ENCODE results near the gene GPR152.
"Not testable (repeated sequence)": the region's sequence is repeated elsewhere in the genome, so short reads cannot be mapped to it uniquely, and the experiment has no call there.

GPR152 gene

DNA sequence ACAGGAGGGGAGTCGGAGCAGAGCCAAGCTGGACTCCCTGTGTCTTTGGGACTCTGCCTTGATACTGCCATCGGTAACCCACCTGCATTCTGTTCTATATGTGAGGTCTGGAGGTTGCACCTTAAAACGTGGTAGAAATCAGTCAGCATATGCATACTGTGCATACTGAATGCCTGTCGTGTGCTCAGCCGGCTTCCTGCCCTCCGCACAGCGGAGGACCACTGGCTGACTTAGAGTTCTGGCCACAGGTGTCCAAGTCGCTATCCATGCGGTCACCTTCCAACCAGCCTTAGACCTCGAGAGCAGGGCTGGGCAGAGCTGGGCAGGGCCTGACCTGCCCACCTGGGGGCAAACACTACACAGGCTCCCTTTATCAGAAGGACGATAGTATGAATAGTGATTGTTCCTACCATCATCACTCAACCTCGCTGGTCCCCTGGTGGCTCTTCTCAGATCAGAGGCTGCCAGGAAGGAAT lies 44.8 kb downstream of the GPR152 start:
- DNase-seq = no peak

DNA sequence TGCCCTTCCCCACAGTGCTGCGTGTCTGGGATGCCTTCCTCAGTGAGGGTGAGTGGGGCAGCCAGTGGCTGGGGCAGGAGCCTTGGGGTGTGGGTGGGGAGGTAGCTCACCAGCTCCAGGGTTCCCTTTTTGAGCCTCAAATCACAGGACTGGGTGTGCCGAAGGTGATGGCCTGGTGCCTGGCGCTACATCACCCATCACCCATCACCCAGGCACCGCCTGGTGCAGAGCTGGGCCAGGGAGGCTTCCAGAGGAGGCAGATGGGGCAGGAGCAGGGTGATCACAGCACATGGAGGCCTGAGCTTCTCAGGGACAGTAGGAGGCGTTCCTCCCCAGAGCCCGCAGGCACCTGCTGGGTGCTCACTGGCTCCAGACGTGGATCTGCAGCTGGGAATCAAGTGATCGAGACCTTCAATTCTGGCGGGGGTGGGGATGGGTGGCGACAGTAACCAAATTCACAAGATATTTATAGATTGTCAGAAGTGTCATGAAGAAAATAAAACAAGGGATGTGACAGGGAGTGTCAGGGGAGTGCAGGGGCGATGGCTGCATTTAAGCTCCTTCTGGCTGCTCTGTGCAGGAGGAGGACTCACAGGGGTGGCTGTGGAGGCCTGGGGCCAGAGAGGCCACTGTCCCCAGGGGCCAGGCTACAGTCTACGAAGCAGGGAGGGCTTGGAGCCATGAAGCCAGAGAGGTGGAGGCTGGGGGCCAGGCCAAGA lies 45.4 kb downstream of the GPR152 start:
- peak; percentile 32 for DNase-seq

DNA sequence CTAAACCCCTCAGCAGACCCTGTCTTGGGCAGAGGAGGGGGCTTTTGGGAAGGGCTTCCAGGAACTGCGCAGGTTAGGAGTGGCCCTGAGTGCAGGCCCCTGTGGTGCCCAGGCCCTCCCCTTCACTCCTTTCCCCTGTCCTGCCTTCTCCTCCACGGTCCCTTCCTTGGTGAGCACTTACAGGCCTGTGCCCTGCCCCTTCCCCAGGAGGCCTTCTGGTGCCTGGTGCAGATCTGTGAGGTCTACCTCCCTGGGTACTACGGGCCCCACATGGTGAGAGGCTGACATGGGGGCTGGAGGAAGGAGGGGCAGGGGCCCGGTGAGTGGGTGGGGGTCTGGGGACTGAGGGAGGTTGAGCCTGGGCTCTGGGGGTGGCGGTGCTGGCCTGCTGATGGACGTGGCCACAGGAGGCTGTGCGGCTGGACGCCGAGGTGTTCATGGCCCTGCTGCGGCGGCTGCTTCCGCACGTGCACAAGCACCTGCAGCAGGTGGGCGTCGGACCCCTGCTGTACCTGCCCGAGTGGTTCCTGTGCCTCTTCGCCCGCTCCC lies 46.0 kb downstream of the GPR152 start:
- no peak for DNase-seq

DNA sequence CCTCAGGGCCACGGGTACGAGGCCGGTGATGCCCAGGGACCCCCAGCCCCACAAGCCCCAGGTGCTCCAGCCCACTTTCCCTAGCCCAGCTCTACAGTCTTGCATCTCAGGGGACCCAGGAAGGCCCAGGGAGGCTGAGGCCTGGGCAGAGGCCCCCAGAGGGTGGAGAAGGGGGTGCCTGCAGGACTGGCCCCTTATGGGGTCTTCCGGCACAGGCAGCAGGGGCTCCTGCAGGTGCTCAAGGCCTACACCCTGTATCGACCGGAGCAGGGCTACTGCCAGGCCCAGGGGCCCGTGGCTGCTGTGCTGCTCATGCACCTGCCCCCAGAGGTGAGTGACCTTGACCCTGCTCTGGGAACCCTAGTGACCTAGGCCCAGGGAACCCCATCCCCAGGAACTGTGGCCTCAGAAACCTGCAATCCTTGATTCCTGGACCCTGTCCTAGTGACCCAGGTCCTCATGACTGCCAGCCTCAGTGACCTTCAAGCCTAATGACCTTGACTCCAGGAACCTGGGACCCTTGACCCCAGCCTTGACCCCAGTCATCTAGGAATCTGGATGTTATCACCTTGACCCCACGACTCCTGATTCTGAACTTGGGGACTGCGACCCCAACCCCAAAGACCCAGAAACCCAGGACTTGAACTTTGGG lies 46.7 kb downstream of the GPR152 start:
- DNase-seq = no peak

DNA sequence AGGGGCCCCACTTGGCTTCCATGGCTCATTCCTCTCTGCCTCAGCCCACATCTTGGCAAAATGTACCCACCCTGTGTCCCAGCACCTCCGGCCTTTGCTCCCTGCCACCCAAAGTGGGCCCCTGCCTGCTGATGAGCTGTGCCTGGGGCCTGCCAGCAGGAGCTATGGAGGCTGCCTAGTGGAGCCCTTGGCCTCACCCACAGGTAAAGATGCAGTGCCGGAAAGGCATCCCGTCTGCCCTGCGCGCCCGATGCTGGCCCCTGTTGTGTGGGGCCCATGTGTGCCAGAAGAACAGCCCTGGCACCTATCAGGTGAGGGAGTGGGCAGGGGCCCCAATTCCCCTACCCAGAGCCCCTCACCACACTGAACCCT lies 47.3 kb downstream of the GPR152 start:
- no peak for DNase-seq

DNA sequence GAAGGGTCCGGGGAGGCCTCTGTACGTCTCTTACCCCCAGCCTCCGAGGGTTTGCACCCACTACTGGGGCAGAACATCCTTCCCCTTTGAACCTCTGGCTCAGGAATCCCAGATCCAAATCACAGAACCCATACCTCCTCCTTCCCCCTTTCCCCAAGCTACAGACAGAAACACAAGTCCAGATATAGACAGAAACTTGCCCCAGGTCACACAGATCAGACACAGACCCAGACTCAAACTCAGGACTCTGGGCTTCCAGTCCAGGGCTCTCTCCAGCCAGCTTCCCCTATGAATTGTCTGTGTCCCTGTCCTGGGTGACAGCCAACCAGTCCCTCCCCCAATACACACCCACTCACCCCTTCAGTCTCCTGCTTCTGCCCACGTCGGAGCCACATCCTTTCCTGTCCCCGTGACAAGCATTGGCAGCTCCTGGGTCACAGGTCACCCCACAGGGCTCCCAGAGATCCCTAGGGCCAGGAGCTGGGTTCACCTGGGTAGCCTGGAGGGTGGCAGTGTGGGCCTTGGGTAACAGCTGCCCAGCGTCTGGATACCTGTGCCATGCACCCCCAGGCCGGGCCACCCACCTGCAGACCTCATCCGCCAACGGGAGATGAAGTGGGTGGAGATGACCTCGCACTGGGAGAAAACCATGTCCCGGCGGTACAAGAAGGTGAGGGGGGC lies 47.9 kb downstream of the GPR152 start:
- no peak for DNase-seq

DNA sequence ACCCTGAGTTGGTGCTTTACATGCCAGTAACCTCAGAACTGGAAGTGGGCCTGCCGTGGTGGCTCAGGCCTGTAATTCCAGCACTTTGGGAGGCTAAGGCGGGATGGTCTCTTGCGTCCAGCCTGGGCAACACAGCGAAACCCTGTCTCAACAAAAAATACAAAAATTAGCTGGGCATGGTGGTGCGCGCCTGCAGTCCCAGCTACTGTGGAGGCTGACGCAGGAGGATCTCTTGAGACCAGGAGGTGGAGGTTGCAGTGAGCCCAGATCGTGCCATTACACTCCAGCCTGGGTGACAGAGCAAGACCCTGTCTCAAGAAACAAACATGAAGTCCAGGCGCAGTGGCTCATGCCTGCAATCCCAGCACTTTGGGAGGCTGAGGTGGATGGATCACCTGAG lies 49.4 kb downstream of the GPR152 start:
- DNase-seq = not testable (repeated sequence)

DNA sequence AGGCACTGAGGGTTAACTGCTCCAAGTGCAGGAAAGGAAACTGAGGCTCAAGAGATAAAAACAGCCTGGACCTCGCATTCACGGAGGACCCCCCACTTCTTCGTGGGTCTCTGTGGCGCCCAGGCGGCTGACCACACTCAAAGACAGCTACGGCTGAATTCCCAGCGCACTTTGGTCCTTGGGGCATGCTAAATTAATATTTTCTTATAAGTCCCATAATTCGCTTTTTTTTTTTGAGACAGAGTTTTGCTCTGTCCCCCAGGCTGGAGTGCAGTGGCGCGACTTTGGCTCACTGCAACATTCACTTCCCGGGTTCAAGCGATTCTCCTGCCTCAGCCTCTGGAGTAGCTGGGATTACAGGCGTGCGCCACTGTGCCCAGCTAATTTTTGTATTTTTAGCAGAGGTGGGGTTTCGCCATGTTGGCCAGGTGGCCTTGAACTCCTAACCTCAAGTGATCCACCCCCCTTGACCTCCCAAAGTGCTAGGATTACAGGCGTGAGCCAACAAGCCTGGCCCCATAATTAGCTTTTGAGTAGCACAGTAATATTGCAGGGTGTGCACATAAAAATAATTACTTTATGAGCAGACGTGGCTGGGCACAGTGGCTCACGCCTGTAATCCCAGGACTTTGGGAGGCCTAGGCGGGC lies 50.2 kb downstream of the GPR152 start:
- not testable (repeated sequence) for DNase-seq

DNA sequence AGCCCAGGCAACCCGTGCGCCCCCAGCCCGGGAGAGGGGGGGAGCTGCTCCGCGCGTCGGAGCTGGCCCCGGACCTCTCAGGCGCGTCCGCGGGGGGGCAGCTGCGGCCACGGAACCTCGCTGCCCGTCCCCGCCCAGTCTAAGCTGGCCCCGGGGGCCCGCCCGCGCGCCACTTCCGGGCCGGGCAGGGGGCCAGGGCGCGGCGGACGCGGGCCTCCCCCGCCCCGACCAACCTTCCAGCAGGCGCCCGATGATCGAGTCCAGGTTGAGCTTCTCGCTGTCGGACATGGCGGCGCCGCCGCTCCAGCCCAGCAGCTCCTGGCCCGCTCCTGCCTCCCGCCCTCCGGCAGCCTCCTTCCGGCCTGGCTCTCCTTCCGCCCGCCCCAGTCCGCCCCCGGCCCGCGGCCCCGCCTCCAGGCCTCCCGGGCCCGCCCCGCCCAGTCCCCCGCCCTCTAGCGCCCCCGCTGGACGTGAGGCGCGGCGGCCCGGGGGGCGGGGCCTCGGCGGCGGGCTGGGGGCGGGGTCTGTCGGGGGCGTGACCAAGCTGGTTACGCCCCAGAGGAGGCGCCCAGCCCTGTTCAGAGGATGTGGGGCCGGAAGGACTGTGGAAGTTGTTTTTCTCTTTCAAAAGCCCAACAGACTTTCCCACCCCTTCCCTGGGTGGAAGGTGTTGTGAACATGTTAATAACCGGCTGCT lies 50.9 kb downstream of the GPR152 start, which contains the start of gene PPP1CA:
Gene PPP1CA, minus strand, starts transcription at position 364 of the 697 bp plus-strand sequence. Its CDS starts 76 bp downstream, at position 288.
- peak; percentile 69 for DNase-seq
